HPDE6-E6E7 (cell line): ENCODE data around the gene DDI2.
A peak's percentile ranks its signal among the peaks of the same experiment; 100 is the strongest.

Source experiments
- DNase-seq: peaks from one replicate; pipeline ENCODE4 v3.0.0; 2011; ENCODE audit warnings: missing footprints; ENCODE audit errors: extremely low spot score

The DDI2 gene

DNA sequence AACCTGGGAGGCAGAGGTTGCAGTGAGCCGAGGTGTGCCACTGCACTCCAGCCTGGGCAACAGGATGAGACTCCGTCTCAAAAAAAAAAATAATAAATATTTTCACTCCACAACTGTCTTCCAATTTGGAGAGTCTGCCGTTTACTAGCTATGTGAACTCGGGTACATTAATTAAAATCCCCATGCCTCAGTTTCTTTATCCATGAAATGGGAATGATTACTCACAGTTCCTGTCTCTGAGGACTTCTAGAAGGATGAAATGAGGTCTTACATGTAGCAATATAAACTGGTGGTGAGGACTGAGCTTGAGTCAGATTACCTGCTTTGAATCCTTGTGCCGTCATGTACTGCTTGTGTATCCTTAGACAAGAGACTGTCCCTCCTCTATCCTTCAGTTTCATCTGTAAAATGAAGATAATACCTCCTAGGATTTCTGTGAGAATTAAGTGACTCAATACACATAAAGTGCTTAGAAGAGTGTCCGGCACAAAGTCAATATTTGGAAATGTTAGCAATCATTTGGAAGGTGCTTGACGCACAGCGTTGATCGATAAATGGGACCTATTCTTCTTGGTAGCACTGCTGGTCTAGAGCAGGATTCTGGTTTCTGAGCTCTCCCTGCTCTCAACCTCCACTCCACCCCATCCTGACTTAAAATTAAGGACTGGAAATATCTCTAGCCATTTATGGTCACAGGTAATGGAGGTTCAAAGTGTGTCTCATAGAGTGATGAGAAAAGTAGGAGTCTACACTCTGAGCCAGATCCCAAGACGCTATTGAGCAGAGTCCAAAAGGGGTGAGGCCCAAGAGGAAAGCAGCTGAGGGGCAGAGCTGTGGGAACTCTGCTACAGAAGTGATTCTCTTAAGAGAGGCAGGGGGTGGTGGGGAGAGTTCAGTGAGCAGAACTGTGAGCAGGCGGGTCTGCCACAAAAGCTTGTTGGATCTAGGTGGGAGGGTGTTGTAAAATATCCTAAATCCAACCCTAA is 11.6 kb upstream of the DDI2 start:
- no peak for DNase-seq

- DNase-seq = no peak
These were observed 7.6 kb upstream of the DDI2 start for GRCh38 chr1:15609631-15610030.

DNA sequence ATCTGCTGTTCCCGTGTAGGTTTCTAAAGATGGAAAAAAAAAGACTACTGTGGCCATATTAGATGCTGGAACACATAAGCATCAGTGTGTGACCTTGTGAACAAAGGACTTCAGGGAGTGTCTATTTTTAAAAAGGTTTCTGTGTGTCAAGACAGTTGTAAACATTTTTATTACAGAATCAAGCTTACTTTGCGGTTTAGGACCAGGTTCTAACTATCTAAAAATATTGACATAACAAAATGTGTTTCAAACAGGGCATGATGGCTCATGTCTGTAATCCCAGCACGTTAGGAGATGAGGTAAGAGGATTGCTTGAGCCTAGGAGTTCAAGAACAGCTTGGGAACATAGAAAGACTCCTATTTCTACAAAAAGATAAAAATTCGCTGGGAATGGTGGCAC is 7.1 kb upstream of the DDI2 start:
- no peak for DNase-seq

DNA sequence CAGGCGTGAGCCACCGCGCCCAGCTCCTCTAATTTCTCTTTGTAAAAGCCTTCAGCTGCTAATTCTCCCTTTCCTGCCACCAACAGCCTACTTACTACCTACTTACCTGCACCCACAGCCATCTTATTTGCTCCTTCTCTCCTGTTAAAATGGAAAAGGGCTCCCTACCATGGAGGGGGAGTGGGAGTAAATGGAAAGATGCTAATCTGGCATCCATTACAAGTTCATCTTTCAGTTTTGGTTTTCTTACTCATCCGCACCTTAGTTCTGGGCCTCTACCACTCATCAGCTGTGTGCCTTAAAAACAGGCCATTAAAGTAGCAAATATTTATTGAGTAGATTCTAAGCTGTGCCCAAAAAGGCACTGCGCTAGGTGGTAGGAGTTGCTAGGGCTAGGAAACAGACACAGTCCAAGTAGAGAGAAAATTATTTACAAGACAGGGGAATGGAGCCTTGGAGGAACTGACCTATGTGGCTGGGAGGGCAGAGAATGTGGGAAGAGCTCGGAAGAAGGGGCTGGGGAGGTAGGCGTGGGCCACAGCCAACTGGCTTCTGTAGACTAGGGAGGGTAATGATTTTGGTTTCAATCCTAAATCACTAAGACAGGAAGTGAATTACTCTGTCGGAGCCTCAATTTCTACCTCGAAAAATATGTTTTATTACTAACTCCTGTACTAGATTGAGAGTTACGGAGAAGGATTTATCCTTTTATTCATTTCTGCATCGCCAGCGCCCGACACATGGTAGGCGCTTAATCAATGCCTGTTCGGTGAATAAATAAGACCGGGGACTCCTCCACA is 685 bp upstream of the DDI2 start:
- no peak for DNase-seq

- peak; percentile 44 for DNase-seq
These were observed 908 bp downstream of the DDI2 start for GRCh38 chr1:15618077-15618654.

DNA sequence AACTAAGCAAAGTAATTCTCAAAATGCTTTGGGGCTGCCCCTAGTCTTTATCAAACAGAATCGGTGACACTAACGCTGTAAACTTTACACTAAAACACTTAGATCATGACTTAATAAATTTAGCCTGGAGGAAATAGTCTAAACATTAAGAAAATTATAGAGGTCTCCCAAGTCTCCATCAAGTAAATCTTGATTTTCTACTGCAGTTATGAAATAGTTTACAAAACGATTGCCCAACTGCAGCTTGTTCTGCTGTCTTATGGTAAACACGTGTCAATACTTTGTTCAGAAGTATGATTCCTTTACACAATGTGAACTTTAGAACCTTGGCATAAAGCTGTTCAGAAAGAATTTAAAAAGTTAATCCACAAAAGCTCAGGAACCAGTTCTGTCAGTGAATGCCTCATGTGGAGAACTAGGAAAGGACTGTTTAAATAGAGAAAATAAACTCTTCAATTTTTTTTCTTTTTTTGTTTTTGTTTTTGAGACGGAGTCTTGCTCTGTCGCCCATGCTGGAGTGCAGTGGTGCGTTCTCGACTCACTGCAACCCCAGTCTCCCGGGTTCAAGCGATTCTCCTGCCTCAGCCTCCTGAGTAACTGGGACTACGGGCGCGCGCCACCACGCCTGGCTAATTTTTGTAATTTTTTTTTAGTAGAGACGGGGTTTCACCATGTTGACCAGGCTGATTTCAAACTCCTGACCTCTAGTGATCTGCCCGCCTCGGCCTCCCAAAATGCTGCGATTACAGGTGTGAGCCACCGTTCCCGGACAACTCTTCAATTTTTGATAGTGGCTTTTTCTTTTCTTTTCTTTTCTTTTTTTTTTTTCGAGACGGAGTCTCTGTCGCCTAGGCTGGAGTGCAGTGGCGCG is 1.6 kb downstream of the DDI2 start:
- DNase-seq = peak; percentile 37

- no peak for DNase-seq
These were observed 2.9 kb downstream of the DDI2 start for GRCh38 chr1:15620155-15620545.

DNA sequence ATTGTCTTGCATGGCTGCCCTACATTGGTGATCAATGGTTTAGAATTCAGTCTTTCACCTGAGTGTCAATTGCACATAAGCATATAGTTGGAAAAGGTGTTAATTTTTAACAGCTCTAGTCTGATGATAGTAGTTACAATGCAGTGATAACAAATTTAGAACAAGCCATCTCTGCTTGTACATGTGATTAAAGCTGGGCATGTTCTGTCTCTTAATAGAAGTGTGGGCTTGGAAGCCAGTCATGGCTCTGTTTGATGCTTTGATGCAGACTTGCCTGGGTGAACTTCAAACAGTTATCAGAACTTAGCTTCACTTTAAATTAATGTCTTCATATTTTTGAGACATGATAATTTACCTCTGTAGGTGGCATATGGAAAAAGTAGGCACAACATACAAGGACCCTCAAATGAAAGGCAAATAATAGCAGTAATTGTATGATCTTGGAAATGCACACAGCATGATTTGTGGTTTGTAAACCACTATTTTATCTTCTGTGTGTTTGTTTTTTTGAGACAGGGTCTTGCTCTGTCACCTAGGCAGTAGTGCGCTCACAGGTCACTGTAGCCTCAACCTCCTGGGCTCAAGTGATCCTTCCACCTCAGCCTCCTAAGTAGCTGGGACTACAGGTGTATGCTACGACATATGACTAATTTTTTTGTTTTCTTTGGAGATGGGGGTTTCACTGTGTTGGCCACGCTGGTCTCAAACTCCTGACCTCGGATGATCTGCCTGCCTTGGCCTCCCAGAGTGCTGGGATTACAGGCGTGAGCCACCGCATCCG is 3.8 kb downstream of the DDI2 start:
- no peak for DNase-seq

- no peak for DNase-seq
These were observed 4.7 kb downstream of the DDI2 start for GRCh38 chr1:15621975-15622374.

DNA sequence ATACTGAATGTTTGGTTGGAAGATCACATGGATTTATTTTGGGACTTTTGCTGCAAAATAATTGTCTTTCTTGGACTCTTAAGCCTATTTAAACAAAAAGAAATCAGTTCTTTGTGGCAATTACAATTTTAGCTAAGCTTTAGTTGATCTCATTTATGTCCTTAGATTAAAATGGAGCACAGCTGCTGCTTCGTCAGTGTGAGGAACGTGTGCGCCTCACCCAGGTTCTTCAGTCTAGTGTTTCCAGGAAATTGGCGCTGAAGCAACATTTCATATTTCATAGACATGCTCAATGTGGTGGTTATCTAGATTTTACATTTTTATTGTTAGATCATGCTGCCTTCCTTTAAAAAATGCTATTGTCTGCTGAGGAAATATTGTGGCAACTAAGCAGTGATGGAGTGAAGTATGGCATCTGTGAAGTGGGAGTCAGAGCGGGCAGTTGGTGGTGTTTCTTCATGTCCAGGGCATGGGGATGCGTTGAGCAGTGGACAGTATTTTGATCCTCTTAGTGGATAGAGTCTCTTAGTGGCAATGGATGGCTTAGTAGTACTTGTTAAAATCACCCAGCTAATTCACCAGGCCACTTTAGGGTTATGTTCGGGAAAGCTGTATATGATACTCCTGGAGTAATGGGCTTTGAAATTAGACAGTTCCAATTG is 5.6 kb downstream of the DDI2 start:
- DNase-seq = no peak

DNA sequence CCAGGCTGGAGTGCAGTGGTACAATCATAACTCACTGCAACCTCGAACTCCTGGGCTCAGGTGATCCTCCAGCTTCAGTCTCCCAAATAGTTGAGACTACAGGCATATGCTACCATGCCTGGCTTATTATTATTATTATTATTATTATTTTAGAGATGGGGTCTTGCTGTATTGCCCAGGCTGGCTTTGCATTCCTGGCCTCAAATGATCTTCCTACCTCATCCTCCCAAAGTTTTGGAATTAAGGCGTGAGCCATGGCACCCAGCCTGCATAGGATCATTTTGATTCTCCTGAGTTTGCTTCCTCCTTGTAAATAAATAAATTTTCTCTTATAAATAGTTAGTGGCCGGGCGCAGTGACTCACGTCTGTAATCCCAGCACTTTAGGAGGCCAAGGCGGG is 6.2 kb downstream of the DDI2 start:
- no peak for DNase-seq

GRCh38 chr1:15624133-15624714 is 7.0 kb downstream of the DDI2 start:
- no peak for DNase-seq

- no peak for DNase-seq
These were observed 8.0 kb downstream of the DDI2 start for GRCh38 chr1:15625056-15625917.

- DNase-seq = no peak
These were observed 9.2 kb downstream of the DDI2 start for GRCh38 chr1:15626269-15626950.

DNA sequence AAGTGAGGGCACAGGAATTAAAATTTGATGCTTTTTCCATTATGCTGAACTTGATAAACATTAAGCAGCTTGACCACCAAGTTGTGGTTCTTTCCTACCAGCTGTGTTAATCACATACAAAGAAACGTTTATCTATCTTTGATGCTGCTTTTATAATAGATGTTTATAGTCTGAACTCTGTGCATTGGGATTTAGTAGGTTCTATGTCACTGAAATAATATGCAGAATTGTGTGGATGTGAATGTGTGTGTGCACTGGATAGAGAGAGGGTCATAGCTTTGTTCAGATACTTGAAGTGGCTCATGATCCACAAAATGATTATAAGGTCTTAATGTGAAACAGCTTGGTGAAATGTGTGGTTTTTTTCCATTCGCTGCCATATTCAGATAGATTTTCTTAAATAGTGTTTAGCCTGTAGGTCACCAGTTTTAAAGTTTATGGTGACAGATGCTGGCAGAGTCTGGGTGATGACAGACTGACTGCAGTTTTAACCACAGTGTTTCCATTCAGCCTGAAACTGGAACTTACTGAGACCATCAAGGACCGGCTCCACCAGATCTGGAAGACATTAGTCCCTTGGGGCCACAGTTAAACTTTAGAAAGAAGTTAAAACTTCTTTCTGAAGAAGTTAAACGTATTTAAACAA is 10.2 kb downstream of the DDI2 start:
- DNase-seq = no peak

DNA sequence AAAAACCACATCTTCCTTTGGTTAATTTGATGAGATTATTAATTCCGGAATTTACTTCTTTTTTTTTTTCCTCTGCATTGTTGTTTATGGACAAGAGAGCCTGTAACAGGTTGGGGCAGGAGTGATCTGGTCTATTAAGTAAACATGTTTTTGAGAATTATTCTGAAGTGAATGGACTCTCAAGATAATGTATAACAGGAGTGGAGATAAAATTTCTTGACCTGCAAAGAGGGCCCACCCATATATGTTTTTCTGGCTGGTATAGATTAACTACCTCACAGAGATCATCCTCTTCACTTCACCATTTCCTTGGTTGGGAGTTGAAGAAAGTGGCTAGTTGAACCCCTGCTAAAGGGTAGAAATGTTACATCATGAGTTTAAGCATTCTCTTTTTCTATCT is 10.7 kb downstream of the DDI2 start:
- DNase-seq = no peak

DNA sequence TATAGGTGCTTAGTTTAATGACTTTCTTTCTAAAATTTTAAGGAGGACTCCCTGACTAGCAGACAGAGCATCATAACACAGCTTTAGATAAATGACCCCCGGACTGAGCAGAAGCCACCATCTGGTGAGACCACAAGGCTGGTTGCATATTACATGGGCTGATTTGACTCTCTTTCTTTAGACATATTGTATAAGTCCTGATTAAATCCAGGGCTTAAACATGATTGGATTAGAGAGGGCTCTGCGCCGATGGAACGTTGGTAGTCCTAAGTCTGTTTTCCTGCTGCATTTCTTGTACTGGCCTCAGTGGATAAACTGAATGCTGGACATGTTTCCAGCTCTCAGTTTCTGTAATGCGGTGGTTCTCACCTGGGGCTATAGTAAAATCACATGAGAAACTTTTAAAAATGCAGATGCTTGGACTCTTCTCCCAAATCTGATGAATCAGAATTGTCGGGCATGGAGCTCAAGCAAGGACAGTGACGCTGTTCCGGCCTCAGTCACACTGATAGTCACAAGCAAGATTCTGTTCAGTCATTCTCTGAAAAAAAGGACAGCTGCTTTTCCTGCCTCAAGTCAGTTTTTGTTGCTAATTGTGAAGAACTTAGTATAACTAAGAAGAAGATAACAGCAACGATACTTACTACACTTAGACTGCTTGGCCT is 16.6 kb downstream of the DDI2 start:
- DNase-seq = no peak
